SU-DHL-6 (cell line): ENCODE data around the gene KRTAP13-1.

Source experiments
- H2AFZ ChIP-seq: fragments of 200-600 bp; sonication (generic); 2 replicates; pipeline ENCODE4 v1.6.1; 2014; ENCODE audit warnings: low read depth, mild to moderate bottlenecking, moderate library complexity, mixed read lengths, antibody characterized with exemption, low read length; ENCODE audit not compliant: severe bottlenecking
- H3F3A ChIP-seq: fragments of 200-600 bp; shearing (Covaris generic); 2 replicates; pipeline ENCODE4 v1.6.0; 2016; ENCODE audit warnings: antibody characterized with exemption, mild to moderate bottlenecking; ENCODE audit not compliant: insufficient read depth
- H3K27ac ChIP-seq: fragments of 200-600 bp; sonication (generic); 2 replicates; pipeline ENCODE4 v1.5.1; 2016; ENCODE audit warnings: low read depth, mild to moderate bottlenecking, low read length, moderate library complexity, mixed read lengths
- H3K27me3 ChIP-seq: fragments of 200-600 bp; sonication (generic), shearing (Covaris generic); 2 replicates; pipeline ENCODE4 v1.6.0; 2014; ENCODE audit warnings: mild to moderate bottlenecking, low read length
- H3K36me3 ChIP-seq: fragments of 200-600 bp; sonication (generic); 2 replicates; pipeline ENCODE4 v1.6.1; 2014; ENCODE audit warnings: mild to moderate bottlenecking, low read length, mixed read lengths
- H3K4me2 ChIP-seq: fragments of 300-600, 200-600 bp; shearing (Covaris generic), sonication (generic); 2 replicates; pipeline ENCODE4 v1.6.0; 2014; ENCODE audit warnings: low read length, low read depth, mild to moderate bottlenecking; ENCODE audit not compliant: poor library complexity, severe bottlenecking
- H3K4me3 ChIP-seq: fragments of 200-600 bp; sonication (generic); 2 replicates; pipeline ENCODE4 v1.5.1; 2014; ENCODE audit warnings: antibody characterized with exemption, low read length, mild to moderate bottlenecking, mixed read lengths; ENCODE audit not compliant: insufficient read depth, poor library complexity, severe bottlenecking
- H3K79me2 ChIP-seq: fragments of 200-600 bp; sonication (generic); 2 replicates; pipeline ENCODE4 v1.6.1; 2014; ENCODE audit warnings: mild to moderate bottlenecking, low read length, moderate library complexity; ENCODE audit not compliant: insufficient read depth
- H3K9ac ChIP-seq: fragments of 200-600 bp; sonication (generic); 2 replicates; pipeline ENCODE4 v1.7.0; 2014; ENCODE audit warnings: mild to moderate bottlenecking, low read length
- H3K9me2 ChIP-seq: fragments of 200-600 bp; sonication (generic); replicated peaks from 2 replicates; pipeline ENCODE4 v1.6.1; 2014; ENCODE audit warnings: low read length; ENCODE audit not compliant: insufficient read depth
- H3K9me3 ChIP-seq: fragments of 200-600 bp; sonication (generic); 2 replicates; pipeline ENCODE4 v1.6.1; 2014; ENCODE audit warnings: low read length, mixed read lengths; ENCODE audit not compliant: insufficient read depth
- H4K20me1 ChIP-seq: fragments of 200-600 bp; sonication (generic); 2 replicates; pipeline ENCODE4 v1.6.1; 2014; ENCODE audit warnings: low read depth, mild to moderate bottlenecking, antibody characterized with exemption, low read length, moderate library complexity, mixed read lengths
- CTCF ChIP-seq: fragments of 200-600 bp; sonication (generic); IDR thresholded peaks from one replicate; pipeline ENCODE4 v1.5.1; 2017; ENCODE audit warnings: antibody characterized with exemption, mild to moderate bottlenecking, low read length, moderate library complexity; ENCODE audit not compliant: insufficient read depth, poor library complexity, severe bottlenecking
- EZH2phosphoT487 ChIP-seq: fragments of 200-600 bp; sonication (generic), shearing (Covaris generic); conservative IDR thresholded peaks from 2 replicates; pipeline ENCODE4 v1.6.1; 2018; ENCODE audit warnings: mild to moderate bottlenecking, antibody characterized with exemption, low read length, moderate library complexity, mixed read lengths

Gene KRTAP13-1

GRCh38 chr21:30444204-30444603 is 48.4 kb downstream of the KRTAP13-1 start:
- no peak for TF ChIP-seq EZH2phosphoT487
- TF ChIP-seq CTCF: no peak
- no peak overlapping the region for H3K4me2 ChIP-seq

More at GRCh38 chr21:30444204-30444603, 48.4 kb downstream of the KRTAP13-1 start:
- H3F3A ChIP-seq: no peaks in the 10 kb centered on the region
- no peak overlapping the region for H3K9ac ChIP-seq
- no peaks in the 10 kb centered on the region for H3K79me2 ChIP-seq
- H3K27ac ChIP-seq: no peak overlapping the region
- no peaks in the 10 kb centered on the region for H4K20me1 ChIP-seq
- H3K4me3 ChIP-seq: no peak overlapping the region
- H3K9me2 ChIP-seq: no peaks in the 10 kb centered on the region
- H3K27me3 ChIP-seq: no peaks in the 10 kb centered on the region
- no peak overlapping the region for H2AFZ ChIP-seq
- H3K9me3 ChIP-seq: 0 out of 2 replicates have a peak, but pooled peaks cover 6% of the 10 kb centered on the region
- no peaks in the 10 kb centered on the region for H3K36me3 ChIP-seq
